ENCODE measurements around the gene FKBP1C. TPM values are rescaled to one million over a fixed set of nuclear protein-coding genes. Genes with fewer than 3 reads are reported as not detected.
"Not testable (repeated sequence)": the region's sequence is repeated elsewhere in the genome, so short reads cannot be mapped to it uniquely, and the experiment has no call there.

Gene FKBP1C
- total RNA-seq = 0.55 and 1.2 TPM in 2 replicates
- long read RNA-seq = 0 reads

GRCh38 chr6:63211343-63211742 lies at the start of gene FKBP1C:
Gene FKBP1C, plus strand, starts transcription at chr6:63211469.
- H3K27me3 Mint-ChIP-seq (ENCODE audit: unreplicated experiment); H3K27ac Mint-ChIP-seq (ENCODE audit: unreplicated experiment); H3K4me3 Mint-ChIP-seq (ENCODE audit: unreplicated experiment); H3K4me1 Mint-ChIP-seq (ENCODE audit: unreplicated experiment); DNase-seq (ENCODE audit: extremely low spot score, unreplicated experiment); H3K36me3 Mint-ChIP-seq (ENCODE audit: unreplicated experiment): not testable (repeated sequence)
- peaks cover 19% of the 10 kb centered on the region for H3K9me3 Mint-ChIP-seq (ENCODE audit: unreplicated experiment)

DNA sequence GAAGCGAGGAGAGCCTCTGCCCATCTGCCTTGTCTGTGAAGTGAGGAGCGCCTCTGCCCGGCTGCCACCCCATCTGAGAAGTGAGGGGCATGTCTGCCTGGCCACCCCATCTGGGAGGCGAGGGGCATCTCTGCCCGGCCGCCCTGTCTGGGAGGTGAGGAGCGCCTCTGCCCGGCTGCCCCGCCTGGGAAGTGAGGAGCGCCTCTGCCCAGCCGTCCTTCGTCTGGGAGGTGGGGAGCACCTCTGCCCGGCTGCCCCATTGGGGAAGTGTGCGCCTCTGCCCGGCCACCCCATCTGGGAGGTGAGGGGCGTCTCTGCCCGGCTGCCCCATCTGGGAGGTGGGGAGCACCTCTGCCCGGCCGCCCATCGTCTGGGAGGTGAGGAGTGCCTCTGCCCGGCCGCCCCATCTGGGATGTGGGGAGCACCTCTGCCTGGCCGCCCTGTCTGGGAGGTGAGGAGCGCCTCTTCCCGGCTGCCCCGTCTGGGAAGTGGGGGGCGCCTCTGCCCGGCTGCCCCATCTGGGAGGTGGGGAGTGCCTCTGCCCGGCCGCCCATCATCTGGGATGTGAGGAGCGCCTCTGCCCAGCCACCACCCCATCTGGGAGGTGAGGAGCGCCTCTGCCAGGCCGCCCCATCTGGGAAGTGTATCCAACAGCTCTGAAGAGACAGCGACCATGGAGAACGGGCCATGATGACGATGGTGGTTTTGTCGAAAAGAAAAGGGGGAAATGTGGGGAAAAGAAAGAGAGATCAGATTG lies 47.0 kb upstream of the FKBP1C start:
- not testable (repeated sequence) for DNase-seq (ENCODE audit: extremely low spot score, unreplicated experiment); H3K27ac Mint-ChIP-seq (ENCODE audit: unreplicated experiment); H3K4me3 Mint-ChIP-seq (ENCODE audit: unreplicated experiment); H3K4me1 Mint-ChIP-seq (ENCODE audit: unreplicated experiment); H3K36me3 Mint-ChIP-seq (ENCODE audit: unreplicated experiment); H3K27me3 Mint-ChIP-seq (ENCODE audit: unreplicated experiment)
- peaks cover 21% of the 10 kb centered on the region for H3K9me3 Mint-ChIP-seq (ENCODE audit: unreplicated experiment)

DNA sequence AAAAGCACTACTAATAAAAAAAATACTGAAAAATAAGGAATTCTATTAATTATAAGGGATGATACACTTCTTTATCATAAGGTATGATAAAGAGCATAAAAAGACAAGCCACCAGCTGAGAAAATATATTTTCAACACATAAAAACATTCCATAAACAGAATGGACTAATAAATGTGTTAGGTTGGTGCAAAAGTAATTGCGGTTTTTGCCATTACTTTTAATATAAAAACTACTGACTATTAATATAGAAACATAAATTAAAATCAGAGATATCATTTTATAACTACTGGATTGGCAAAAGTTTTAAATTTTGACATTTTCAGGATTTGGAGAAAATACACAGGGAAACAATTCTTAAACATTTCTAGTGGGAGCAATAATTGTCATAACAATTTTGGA lies 37.1 kb upstream of the FKBP1C start:
- no peak for DNase-seq (ENCODE audit: extremely low spot score, unreplicated experiment)
- no peak overlapping the region for H3K4me3 Mint-ChIP-seq (ENCODE audit: unreplicated experiment)
- H3K9me3 Mint-ChIP-seq (ENCODE audit: unreplicated experiment) = peaks cover 13% of the 10 kb centered on the region
- H3K27ac Mint-ChIP-seq (ENCODE audit: unreplicated experiment) = no peak overlapping the region
- TF ChIP-seq, protein P1, sequence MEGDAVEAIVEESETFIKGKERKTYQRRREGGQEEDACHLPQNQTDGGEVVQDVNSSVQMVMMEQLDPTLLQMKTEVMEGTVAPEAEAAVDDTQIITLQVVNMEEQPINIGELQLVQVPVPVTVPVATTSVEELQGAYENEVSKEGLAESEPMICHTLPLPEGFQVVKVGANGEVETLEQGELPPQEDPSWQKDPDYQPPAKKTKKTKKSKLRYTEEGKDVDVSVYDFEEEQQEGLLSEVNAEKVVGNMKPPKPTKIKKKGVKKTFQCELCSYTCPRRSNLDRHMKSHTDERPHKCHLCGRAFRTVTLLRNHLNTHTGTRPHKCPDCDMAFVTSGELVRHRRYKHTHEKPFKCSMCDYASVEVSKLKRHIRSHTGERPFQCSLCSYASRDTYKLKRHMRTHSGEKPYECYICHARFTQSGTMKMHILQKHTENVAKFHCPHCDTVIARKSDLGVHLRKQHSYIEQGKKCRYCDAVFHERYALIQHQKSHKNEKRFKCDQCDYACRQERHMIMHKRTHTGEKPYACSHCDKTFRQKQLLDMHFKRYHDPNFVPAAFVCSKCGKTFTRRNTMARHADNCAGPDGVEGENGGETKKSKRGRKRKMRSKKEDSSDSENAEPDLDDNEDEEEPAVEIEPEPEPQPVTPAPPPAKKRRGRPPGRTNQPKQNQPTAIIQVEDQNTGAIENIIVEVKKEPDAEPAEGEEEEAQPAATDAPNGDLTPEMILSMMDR (IDR thresholded peaks at IDR 0.05) = no peak
- H3K4me1 Mint-ChIP-seq (ENCODE audit: unreplicated experiment) = no peaks in the 10 kb centered on the region
- no peaks in the 10 kb centered on the region for H3K27me3 Mint-ChIP-seq (ENCODE audit: unreplicated experiment)
- H3K36me3 Mint-ChIP-seq (ENCODE audit: unreplicated experiment) = no peaks in the 10 kb centered on the region

DNA sequence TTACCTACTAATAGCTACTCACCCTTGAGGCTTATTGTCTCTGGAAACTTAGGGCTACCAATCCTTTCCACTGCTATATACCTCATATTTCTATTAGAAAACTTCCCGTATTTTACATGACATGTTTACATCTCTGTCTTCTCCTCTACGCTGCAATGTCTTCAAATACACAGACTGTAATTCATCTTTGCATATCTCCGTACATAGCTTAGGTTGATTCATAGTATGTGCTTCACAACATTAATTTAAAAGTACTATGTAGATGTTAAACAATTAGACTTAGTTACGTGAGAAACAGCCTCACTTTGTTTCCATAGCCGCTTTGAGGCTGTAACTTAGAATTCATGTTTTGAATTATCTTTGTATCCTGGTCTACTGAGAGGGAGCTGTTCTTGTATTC lies 35.1 kb upstream of the FKBP1C start:
- Mint-ChIP-seq H3K4me3 (ENCODE audit: unreplicated experiment) (no peak overlapping the region), H3K9me3 (ENCODE audit: unreplicated experiment) (peaks cover 5% of the 10 kb centered on the region), H3K4me1 (ENCODE audit: unreplicated experiment) (no peaks in the 10 kb centered on the region), H3K27me3 (ENCODE audit: unreplicated experiment) (no peaks in the 10 kb centered on the region), H3K27ac (ENCODE audit: unreplicated experiment) (no peak overlapping the region), H3K36me3 (ENCODE audit: unreplicated experiment) (no peaks in the 10 kb centered on the region)
- TF ChIP-seq, protein P1 (IDR thresholded peaks at IDR 0.05) = no peak
- no peak for DNase-seq (ENCODE audit: extremely low spot score, unreplicated experiment)

DNA sequence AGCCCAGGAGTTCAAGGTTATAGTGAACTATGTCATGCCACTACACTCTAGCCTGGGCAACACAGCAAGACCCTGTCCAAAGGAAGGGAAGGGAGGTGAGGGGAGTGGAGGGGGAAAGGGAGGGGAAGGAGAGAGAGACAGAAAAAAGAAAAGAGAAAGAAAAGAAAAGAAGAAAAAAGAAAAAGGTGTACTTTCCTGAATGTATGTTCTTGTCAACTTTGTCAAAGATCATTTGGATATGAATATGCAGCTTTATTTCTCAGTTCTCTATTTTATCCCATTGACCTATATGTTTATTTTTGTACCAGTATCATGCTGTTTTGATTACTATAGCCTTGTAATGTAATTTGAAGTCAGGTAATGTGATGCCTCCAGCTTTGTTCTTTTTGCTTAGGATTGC lies 30.9 kb upstream of the FKBP1C start:
- H3K36me3 Mint-ChIP-seq (ENCODE audit: unreplicated experiment) = no peaks in the 10 kb centered on the region
- H3K9me3 Mint-ChIP-seq (ENCODE audit: unreplicated experiment) = no peaks in the 10 kb centered on the region
- no peak overlapping the region for H3K27ac Mint-ChIP-seq (ENCODE audit: unreplicated experiment)
- no peak for DNase-seq (ENCODE audit: extremely low spot score, unreplicated experiment)
- TF ChIP-seq, protein P1 (IDR thresholded peaks at IDR 0.05) = no peak
- H3K27me3 Mint-ChIP-seq (ENCODE audit: unreplicated experiment) = no peaks in the 10 kb centered on the region
- no peak overlapping the region for H3K4me3 Mint-ChIP-seq (ENCODE audit: unreplicated experiment)
- no peaks in the 10 kb centered on the region for H3K4me1 Mint-ChIP-seq (ENCODE audit: unreplicated experiment)

DNA sequence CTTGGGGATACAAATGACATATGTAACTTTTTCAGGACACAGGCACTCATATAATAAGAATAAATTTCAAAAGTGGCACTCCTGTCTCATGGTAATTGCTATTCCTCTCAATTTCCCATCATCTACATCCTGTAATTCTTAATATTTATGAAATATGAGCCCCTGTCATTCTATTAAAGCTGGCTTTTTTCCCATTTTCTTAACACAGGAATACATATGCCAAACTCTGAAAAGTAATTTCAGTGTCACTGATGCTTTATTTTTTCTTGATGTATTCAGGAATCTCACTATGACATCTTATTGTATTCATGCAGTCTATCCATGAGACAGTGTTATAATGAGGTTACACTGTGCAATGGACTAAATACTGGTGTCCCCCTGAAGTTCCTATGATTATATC lies 24.3 kb upstream of the FKBP1C start:
- Mint-ChIP-seq H3K36me3 (ENCODE audit: unreplicated experiment) (no peaks in the 10 kb centered on the region), H3K4me3 (ENCODE audit: unreplicated experiment) (no peak overlapping the region), H3K27me3 (ENCODE audit: unreplicated experiment) (no peaks in the 10 kb centered on the region), H3K4me1 (ENCODE audit: unreplicated experiment) (no peaks in the 10 kb centered on the region), H3K9me3 (ENCODE audit: unreplicated experiment) (no peaks in the 10 kb centered on the region), H3K27ac (ENCODE audit: unreplicated experiment) (no peak overlapping the region)
- TF ChIP-seq, protein P1 (IDR thresholded peaks at IDR 0.05) = no peak
- no peak for DNase-seq (ENCODE audit: extremely low spot score, unreplicated experiment)
